Measurements from ENCODE around the gene ISM1. TPM values are rescaled to one million over a fixed set of nuclear protein-coding genes. Genes with fewer than 3 reads are reported as not detected.

ISM1 gene
- total and polyA plus RNA-seq, 2 of the 13 experiments (the other 11 are each of a cell fraction or from before 2014, with no cell fraction given): 0.40 to 1.4 TPM

DNA sequence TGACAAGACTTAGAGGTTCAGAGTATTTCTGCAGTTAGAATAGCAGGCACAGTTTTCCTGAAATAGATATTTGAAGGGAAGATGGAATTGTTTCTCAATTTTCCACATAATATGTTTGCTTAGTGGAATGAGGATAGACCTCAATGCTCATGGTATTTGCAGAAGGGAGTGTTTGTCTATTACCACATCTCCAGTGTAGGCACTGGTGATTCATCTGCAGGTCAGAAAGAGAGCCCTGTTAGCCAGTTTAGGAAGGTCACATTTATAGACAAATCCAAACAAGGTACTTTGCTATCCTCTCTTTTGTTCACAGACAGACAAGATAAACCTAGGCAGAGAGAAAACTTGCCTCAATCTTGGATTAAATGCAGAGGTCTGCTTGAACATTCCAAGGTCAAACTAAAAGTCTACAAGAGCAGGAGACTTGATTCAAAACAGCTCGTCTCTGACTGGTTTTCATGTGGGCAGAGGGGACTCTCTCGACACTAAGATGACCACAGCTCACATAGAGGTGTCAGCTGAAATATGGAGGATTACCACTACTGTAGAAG is 22.8 kb downstream of the ISM1 start (continued):
- TF ChIP-seq, protein P1, sequence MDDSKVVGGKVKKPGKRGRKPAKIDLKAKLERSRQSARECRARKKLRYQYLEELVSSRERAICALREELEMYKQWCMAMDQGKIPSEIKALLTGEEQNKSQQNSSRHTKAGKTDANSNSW (CRISPR knock-in tag; IDR thresholded peaks at IDR 0.05; ENCODE audit: borderline replicate concordance): 0 out of 2 replicates have a peak, but pooled peaks have one; percentile 54
- no peak for TF ChIP-seq U2AF1 (optimal IDR thresholded peaks at IDR 0.05; ENCODE audit: low read depth, low read length)
- TF ChIP-seq ISX (CRISPR knock-in tag; conservative IDR thresholded peaks at IDR 0.05): no peak
- 0 out of 2 replicates have a peak, but pooled peaks have one; percentile 48 for TF ChIP-seq PAX8 (CRISPR knock-in tag; IDR thresholded peaks at IDR 0.05; ENCODE audit: borderline replicate concordance)
- TF ChIP-seq, protein P2, sequence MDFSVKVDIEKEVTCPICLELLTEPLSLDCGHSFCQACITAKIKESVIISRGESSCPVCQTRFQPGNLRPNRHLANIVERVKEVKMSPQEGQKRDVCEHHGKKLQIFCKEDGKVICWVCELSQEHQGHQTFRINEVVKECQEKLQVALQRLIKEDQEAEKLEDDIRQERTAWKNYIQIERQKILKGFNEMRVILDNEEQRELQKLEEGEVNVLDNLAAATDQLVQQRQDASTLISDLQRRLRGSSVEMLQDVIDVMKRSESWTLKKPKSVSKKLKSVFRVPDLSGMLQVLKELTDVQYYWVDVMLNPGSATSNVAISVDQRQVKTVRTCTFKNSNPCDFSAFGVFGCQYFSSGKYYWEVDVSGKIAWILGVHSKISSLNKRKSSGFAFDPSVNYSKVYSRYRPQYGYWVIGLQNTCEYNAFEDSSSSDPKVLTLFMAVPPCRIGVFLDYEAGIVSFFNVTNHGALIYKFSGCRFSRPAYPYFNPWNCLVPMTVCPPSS (IDR thresholded peaks at IDR 0.05): no peak
- no peak for TF ChIP-seq ZNF468 (CRISPR knock-in tag; IDR thresholded peaks at IDR 0.05)
- TF ChIP-seq ZNF777 (CRISPR knock-in tag; IDR thresholded peaks at IDR 0.05): peak; percentile 63
- TF ChIP-seq PRMT3 (CRISPR knock-in tag; IDR thresholded peaks at IDR 0.05; ENCODE audit: borderline replicate concordance, low read depth): no peak
- TF ChIP-seq ZNF878 (CRISPR knock-in tag; IDR thresholded peaks at IDR 0.05): peak; percentile 89; the same call in 1 of the 2 replicates
- TF ChIP-seq TBL1XR1 (IDR thresholded peaks at IDR 0.05; ENCODE audit: borderline replicate concordance, low read length, partially characterized antibody): peak; percentile 97
- TF ChIP-seq NCOA2 (CRISPR knock-in tag; IDR thresholded peaks at IDR 0.05): peak; percentile 99
- peak; percentile 91 for TF ChIP-seq GZF1 (CRISPR knock-in tag; IDR thresholded peaks at IDR 0.05)
- TF ChIP-seq MED8 (CRISPR knock-in tag; IDR thresholded peaks at IDR 0.05; ENCODE audit: insufficient replicate concordance): no peak
- TF ChIP-seq ATF7 (IDR thresholded peaks at IDR 0.05): peak; percentile 74
- peak; percentile 82; the same call in 1 of the 2 replicates for TF ChIP-seq ATF7 (CRISPR knock-in tag; IDR thresholded peaks at IDR 0.05)
- TF ChIP-seq ZSCAN25 (CRISPR knock-in tag; IDR thresholded peaks at IDR 0.05): peak; percentile 75; the same call in 1 of the 2 replicates
- peak; percentile 97 for TF ChIP-seq KDM1A (CRISPR knock-in tag; IDR thresholded peaks at IDR 0.05)
- TF ChIP-seq POLR2AphosphoS5 (IDR thresholded peaks at IDR 0.05; ENCODE audit: low read depth, low read length): no peak
- TF ChIP-seq, protein P3, sequence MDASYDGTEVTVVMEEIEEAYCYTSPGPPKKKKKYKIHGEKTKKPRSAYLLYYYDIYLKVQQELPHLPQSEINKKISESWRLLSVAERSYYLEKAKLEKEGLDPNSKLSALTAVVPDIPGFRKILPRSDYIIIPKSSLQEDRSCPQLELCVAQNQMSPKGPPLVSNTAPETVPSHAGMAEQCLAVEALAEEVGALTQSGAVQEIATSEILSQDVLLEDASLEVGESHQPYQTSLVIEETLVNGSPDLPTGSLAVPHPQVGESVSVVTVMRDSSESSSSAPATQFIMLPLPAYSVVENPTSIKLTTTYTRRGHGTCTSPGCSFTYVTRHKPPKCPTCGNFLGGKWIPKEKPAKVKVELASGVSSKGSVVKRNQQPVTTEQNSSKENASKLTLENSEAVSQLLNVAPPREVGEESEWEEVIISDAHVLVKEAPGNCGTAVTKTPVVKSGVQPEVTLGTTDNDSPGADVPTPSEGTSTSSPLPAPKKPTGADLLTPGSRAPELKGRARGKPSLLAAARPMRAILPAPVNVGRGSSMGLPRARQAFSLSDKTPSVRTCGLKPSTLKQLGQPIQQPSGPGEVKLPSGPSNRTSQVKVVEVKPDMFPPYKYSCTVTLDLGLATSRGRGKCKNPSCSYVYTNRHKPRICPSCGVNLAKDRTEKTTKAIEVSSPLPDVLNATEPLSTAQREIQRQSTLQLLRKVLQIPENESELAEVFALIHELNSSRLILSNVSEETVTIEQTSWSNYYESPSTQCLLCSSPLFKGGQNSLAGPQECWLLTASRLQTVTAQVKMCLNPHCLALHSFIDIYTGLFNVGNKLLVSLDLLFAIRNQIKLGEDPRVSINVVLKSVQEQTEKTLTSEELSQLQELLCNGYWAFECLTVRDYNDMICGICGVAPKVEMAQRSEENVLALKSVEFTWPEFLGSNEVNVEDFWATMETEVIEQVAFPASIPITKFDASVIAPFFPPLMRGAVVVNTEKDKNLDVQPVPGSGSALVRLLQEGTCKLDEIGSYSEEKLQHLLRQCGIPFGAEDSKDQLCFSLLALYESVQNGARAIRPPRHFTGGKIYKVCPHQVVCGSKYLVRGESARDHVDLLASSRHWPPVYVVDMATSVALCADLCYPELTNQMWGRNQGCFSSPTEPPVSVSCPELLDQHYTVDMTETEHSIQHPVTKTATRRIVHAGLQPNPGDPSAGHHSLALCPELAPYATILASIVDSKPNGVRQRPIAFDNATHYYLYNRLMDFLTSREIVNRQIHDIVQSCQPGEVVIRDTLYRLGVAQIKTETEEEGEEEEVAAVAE (CRISPR knock-in tag; IDR thresholded peaks at IDR 0.05; ENCODE audit: borderline replicate concordance): peak; percentile 91
- TF ChIP-seq ZNF652 (CRISPR knock-in tag; IDR thresholded peaks at IDR 0.05; ENCODE audit: borderline replicate concordance, low read depth): no peak; the same call in 1 of the 2 replicates
- TF ChIP-seq PPARG (CRISPR knock-in tag; conservative IDR thresholded peaks at IDR 0.05): peak; percentile 93
- TF ChIP-seq ZNF615 (CRISPR knock-in tag; IDR thresholded peaks at IDR 0.05; ENCODE audit: borderline replicate concordance): no peak
- peak; percentile 82 for TF ChIP-seq SP5 (CRISPR knock-in tag; IDR thresholded peaks at IDR 0.05; ENCODE audit: borderline replicate concordance, low read depth)
- no peak for TF ChIP-seq HNRNPL (IDR thresholded peaks at IDR 0.05; ENCODE audit: low read depth, low read length)
- TF ChIP-seq ARNT2 (CRISPR knock-in tag; IDR thresholded peaks at IDR 0.05; ENCODE audit: low read depth): no peak

Measured in HepG2 (cell line).